Activated CD4-positive, alpha-beta T cell treated with anti-CD3 and anti-CD28 coated beads, Interleukin-2, amount 50 U/mL, for 16 hours (primary cell): ENCODE data around the gene RAB17.
"Not testable (repeated sequence)": the region's sequence is repeated elsewhere in the genome, so short reads cannot be mapped to it uniquely, and the experiment has no call there.

Experiments used
- DNase-seq: peaks from one replicate; pipeline ENCODE4 v3.0.0-alpha.2; 2020

Gene RAB17

DNA sequence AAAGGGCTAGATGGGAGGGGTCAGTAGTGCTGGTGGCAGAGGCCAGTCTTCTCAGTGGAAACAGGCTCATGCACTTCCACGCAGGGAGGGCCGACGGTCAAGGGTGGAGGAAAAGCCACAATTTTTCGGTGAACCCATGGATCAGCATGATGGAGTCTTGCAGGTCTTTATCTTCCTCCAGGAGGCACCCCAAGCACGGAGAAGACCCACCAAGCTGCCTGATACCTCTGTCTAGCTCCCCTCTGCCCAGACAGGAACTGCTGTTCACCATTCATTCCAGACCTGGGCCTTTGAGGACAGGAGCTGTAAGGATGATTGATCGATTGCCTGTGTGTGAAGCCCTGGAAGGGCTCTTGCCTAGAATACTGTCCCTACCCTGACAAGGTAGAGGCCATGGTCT, 34.0 kb upstream of the RAB17 start:
- no peak for DNase-seq

GRCh38 chr2:237623428-237624403, 33.2 kb upstream of the RAB17 start:
- no peak for DNase-seq

DNA sequence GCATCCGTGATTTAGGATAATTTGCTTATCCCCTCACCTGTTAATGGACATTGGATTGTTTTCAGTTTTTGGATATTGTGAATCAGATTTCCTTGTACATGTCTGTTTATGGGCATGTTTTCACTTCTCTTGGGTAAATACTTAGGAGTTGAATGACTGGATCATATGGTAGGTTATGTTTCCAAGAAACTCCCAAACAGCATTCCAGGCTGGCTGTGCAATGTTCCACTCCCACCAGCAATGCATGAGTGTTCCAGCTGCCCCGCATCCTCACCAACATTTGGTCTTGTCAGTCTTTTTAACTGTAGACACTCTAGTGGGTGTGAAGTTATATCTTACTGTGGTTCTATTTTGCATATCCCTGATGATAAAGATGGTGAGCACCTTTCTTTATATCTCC, 27.9 kb upstream of the RAB17 start:
- no peak for DNase-seq

DNA sequence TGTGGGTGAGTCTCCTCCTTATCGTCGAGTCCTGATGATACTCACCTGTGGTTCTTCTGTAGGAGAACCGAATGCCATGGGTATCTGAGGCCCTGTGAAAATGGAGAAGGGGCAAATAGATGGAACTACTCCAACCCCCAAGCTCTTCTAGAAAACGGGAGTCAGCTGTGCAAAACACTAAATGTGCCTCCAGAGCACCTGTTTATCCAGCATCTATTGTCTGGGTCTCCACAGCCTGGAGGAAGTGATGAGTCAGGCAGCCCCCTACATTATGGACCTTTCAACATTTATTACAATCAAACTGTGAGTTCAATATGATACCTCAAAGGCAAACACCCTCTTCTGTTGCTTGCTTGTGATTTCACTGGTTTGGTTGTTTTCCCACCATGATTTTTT, 27.1 kb upstream of the RAB17 start:
- DNase-seq, result no peak

- DNase-seq, result no peak
Measured at GRCh38 chr2:237616734-237617586, 26.4 kb upstream of the RAB17 start.

DNA sequence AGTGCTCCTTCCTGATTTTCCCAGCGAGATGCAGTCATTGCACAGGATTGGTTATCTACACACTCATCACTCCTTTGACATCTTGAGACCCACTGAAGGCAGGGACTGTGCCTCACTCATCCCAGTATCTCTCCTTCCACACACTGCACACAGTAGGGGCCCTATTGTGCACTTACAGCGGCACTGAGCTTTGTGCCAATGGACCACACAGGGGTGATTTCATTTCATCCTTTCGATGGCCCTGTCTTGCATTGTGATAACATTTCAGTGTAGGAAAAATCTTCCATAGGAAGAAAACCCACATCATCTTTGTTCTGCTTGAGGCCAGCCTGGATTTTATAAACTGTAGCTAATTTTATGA, 25.8 kb upstream of the RAB17 start:
- no peak for DNase-seq

- no peak for DNase-seq
Measured at GRCh38 chr2:237615631-237616249, 25.2 kb upstream of the RAB17 start.

- no peak for DNase-seq
Measured at GRCh38 chr2:237614151-237614720, 23.7 kb upstream of the RAB17 start.

DNA sequence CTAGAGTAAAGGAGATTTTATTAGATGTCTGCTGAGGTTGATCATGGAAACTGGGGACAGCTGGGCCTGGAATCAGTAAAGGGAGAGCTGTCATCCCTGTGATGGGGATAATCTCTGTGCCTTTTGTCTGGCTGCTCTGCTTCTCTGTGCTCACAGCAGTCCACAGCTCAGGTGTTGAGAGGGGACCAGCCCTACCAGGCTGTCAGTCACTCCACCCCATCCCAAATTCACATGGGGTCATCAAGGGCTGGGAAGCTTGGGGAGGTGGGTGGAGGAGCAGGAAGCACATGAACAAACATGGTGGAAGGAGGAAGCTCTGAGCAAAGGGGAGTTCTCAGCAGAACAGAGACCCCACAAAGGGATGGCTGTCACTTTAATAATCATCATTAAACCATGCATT, 23.1 kb upstream of the RAB17 start:
- DNase-seq, result no peak

DNA sequence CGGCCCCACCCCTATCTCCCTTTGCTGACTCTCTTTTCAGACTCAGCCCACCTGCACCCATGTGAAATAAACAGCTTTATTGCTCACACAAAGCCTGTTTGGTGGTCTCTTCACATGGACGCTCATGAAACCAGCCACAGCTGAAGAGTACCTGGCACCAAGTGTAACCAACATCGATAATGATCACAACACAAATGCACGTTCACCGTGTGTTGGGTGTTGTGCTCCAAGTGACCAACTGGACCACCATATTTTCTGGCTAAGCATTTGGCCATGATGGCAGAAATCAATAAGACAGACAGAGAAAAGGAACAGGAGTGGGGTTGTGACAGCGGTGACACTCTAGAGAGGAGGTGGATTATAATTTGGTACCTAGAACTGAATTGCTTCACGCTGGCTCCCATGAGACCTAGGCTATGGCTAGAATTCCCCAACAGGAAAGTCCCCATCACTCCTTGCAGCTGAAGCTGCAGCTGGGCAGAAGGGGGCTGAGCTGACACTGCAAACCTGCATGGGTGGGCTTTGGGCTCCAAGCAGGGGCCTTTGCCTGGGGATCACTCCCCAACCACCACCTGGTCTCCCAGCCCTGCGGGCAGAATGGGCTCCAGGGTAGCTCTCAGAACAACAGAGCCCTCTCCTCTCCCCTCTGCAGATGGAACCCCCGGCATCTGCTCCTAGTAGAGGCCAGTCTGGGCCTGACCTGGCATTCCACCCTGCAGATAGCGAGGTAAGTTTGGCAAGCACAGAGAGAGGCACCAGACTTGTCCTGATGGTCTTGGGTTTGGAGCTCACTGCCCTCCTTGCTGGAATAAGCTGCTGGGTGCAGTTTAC, 22.2 kb upstream of the RAB17 start:
- DNase-seq, result no peak

DNA sequence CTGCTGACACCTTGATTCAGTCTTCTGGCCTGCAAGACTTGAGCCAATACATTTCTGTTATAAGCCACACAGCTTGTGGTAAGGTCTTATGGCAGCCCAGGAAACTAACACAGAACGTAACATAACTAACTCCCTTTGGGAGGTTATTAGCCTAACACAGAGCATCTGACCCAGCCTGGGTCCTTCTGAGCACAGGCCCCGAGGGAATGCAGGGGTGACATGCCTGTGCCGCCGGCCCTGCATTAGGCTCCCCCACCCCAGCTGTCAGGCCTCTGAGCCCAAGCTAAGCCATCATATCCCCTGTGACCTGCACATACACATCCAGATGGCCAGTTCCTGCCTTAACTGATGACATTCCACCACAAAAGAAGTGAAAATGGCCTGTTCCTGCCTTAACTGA, 16.0 kb upstream of the RAB17 start:
- not testable (repeated sequence) for DNase-seq

GRCh38 chr2:237604960-237605359, 14.4 kb upstream of the RAB17 start:
- DNase-seq, result no peak

DNA sequence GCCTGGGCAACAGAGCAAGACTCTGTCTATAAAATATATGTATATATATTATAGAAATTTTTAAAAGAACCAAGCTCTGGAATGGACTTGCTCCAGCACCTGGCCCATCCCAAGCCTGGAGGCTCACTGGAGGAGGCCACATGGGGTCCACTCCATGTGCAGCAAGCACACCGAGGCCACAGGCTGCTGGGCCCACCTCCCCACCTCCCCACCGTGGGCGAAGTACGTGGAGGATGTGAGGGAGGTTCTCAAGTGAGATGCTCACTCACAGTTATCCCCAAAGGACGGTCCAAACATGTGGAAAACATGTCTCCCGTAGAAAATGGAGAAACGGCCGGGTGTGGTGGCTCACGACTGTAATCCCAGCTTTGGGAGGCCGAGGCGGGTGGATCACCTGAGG, 13.9 kb upstream of the RAB17 start:
- DNase-seq, result no peak

DNA sequence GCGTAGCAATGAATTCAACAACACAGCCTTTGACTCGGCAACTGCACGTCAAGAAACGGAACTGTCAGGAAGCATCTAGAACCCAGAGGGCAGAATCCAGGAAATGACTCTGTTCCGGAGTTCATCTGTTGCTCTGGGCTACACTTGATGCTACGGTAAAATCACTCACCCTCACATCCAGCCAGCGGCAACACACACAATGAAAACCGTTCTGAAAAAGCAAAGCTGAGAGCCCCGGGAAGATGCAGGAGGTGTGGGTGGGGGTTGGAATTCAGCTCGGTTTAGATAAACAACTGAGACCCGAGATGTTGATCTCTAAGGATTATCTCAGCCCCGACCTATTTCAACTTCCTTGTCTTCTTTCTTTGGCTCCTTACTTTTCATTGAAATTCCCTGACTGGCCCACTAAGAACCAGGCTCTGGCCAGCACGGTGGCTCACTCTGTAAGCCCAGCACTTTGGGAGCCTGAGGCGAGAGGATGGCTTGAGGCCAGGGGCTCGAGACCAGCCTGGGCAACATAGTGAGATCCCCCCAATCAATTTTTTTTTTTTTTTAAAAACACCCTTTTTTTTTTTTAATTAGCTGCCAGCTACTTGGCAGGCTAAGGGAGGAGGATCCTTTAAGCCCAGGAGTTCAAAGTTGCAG, 13.3 kb upstream of the RAB17 start:
- peak; percentile 54 for DNase-seq

GRCh38 chr2:237603049-237603717, 12.6 kb upstream of the RAB17 start:
- DNase-seq, result no peak

DNA sequence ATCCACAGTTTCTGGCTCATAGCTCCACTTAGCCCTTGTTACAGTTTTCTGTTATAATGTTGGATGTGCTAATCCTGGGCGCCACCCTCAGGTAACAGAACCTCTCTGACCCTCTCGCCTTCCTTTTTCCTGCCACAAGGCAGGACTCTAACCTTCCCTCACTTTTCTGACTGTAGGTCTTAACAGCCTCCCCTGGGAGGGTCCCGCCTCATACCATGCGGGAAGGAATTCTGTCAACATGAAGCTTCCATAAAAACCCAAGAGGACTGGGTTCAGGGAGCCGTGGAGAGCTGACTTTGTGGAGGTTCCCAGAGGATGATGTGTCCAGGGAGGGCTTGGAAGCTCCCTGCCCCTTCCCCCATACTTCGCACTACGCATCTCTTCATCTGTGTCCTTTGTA, 11.9 kb upstream of the RAB17 start:
- no peak for DNase-seq

- no peak for DNase-seq
Measured at GRCh38 chr2:237601453-237602116, 11.1 kb upstream of the RAB17 start.

GRCh38 chr2:237600205-237600846, 9.8 kb upstream of the RAB17 start:
- no peak for DNase-seq

DNA sequence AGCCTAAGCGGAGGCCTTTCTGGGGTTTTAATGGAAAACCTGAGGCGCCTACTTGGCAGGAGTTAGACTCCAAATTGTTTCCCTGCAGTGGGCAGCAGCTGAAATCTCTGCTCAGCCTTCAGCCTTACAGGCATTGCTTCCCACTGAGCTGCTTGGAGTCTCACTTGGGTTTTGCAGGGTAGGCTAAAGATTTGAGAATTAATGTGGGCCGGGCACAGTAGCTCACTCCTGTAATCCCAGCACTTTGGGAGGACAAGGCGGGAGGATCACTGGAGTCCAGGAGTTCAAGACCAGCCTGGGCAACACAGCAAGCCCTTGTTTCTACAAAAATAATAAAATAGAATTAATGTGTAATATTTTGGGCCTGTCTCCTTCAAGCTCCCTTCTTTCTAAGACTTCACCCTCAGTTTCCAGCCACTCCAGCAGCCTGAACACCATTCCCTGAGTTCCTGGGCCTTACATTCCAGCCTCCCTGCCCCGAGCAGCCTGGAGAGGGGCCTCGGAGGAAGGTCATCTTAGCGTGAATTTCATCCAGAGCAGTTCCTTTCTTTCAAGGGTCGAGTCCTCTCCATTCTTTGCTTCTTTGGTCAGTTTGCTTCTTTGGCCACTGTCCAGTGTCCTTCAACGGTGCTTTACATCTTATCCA, 9.1 kb upstream of the RAB17 start:
- DNase-seq, result no peak
